T47D (cell line): ENCODE data around the gene EIPR1.
"Not testable (repeated sequence)": the region's sequence is repeated elsewhere in the genome, so short reads cannot be mapped to it uniquely, and the experiment has no call there.

Source experiments
- DNase-seq, 2 experiments: peaks; one replicate each; pipeline versions ENCODE4 v3.0.0 to v3.0.0-alpha.2; 2011 to 2012; ENCODE audit warnings: low read depth in 1 of 2, low spot score in 1 of 2
- JUND ChIP-seq: IDR thresholded peaks from 2 replicates; pipeline ENCODE4 v1.6.1; 2012; ENCODE audit warnings: low read depth
- in situ Hi-C: cut with HindIII; loops from 2 replicates; pipeline ENCODE4 v1.10.0; 2016; ENCODE audit warnings: low sequenced_read_pairs, low pct_unique_long_range_greater_than_20kb

EIPR1 gene

GRCh38 chr2:3392216-3392615 is 14.6 kb upstream of the EIPR1 start:
- no peak for DNase-seq
- in situ Hi-C loops: no loop called here
- no peak for TF ChIP-seq JUND

DNA sequence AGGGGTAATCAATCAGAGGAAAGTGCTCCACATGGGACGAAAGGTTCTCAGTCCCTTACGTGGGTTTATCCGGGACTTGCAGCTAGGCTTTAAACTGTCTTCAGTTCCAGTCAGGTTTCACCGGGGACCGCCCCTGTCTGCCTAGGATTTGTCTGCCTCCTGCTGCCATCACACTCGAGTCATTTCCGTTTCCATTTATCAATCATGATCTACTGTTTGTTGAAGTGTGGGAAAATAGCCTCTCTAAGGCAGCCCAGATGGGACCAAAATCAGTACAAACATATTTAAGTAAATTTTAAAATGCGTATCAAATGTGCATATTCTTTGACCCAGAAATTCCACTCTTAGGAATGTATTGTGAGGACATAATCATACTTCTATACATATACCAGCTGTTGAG is 12.4 kb upstream of the EIPR1 start:
- no peak for DNase-seq
- in situ Hi-C loops: no loop called here
- TF ChIP-seq JUND: no peak

DNA sequence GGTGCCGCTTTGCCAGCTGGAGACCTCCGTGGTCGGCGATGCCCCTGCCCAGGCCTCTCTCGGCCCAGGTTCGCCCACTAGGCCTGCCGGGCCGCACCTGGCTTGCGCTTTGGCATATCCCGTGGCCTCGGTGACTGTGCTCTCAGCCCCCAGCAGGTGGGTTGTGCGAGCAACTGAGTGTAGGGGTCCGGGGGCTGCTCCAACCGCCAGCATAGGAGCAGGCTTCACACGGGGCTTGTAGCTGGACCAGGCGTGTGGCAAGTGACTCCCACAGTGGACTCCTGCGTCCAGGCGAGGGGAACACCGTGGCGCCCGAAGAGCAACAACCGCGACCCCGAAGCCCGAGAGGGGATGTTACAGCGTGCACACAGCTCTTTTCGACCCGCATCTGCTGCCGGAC is 11.6 kb upstream of the EIPR1 start:
- in situ Hi-C loops: no loop called here
- no peak for TF ChIP-seq JUND
- DNase-seq: no peak

DNA sequence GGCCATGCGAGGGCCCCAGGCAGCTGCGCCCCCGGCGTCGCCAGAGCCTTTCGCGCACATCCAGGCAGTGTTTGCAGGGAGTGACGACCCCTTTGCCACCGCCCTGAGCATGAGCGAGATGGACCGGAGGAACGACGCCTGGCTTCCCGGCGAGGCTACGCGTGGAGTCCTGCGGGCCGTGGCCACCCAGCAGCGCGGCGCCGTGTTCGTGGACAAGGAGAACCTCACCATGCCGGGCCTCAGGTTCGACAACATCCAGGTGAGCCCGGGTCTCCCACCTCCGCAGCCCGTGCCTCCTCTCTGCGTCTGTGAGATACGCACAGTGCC is 10.8 kb upstream of the EIPR1 start:
- TF ChIP-seq JUND: no peak
- no peak for DNase-seq
- in situ Hi-C loops: no loop called here

DNA sequence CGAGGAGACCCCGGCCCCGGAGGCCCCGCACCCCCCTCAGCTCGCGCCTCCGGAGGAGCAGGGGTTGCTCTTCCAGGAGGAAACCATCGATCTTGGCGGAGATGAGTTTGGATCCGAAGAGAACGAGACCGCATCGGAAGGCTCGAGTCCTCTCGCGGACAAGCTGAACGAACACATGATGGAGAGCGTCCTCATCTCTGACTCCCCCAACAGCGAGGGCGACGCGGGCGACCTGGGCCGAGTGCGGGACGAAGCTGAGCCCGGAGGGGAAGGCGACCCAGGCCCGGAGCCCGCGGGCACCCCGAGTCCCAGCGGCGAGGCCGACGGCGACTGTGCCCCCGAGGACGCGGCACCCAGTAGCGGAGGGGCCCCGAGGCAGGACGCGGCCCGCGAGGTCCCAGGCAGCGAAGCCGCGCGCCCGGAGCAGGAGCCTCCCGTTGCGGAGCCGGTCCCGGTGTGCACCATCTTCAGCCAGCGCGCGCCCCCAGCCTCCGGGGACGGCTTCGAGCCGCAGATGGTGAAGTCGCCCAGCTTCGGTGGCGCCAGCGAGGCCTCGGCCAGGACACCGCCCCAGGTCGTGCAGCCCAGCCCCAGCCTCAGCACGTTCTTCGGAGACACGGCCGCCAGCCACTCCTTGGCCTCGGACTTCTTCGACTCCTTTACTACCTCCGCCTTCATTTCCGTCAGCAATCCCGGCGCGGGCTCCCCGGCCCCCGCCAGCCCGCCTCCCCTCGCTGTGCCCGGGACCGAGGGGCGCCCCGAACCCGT is 10.2 kb upstream of the EIPR1 start:
- in situ Hi-C loops: no loop called here
- no peak for DNase-seq
- TF ChIP-seq JUND: no peak

GRCh38 chr2:3387011-3387410 is 9.4 kb upstream of the EIPR1 start:
- no peak for DNase-seq
- in situ Hi-C loops: no loop called here
- TF ChIP-seq JUND: no peak

GRCh38 chr2:3386448-3386958 is 8.9 kb upstream of the EIPR1 start:
- TF ChIP-seq JUND: no peak
- DNase-seq: no peak
- in situ Hi-C loops: no loop called here

DNA sequence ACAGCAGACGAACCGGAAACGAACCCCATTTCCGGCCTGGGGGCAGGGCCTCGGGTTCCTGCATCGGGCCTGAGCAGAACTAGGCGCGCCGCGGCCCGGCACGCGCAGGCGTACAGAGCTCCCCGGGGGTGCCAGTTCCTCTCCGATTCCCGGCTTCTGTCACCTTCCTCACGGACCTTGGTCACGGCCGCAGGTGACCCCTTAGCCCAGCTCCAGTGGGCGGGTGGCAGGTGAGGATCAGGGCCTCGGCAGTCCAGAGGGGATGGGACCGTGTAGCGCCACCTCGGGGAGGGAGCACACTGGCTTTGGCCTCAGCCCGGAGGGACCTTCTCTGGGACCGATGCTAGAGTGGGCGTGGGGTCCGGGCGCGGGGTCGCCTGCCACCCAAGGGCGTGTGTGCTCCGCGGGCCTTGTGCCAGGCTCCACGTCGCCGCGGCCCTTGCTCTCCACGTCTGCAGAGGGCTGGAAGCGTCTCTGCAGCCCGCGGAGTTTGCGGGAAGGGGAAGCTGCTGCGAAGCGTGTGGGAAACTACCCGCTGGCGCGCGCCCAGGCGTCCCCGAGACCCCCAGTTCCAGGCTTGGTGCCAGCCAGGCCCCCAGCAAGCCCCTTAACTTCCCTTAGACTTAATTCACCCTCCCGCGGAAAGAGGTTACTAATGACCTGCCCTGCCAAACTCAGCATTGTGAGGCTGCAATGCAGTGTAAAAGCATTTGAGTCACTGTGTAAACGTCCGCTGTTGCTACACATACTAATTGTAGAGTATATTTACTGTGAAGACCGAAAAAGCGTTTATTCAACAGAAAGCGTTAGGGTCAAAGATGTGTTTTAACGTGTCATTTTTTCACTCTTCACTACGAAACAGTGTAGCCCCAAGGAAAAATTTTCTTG is 2.3 kb upstream of the EIPR1 start, which contains the start of gene TRAPPC12:
TRAPPC12 (plus strand) TSS at position 48 of the 888 bp plus-strand sequence. CDS start 7,930 bp downstream, outside the sequence.
- TF ChIP-seq JUND: no peak
- DNase-seq: peak; percentile 76 to 90
- in situ Hi-C loops: no loop called here

GRCh38 chr2:3379339-3379646 is 1.7 kb upstream of the EIPR1 start:
- in situ Hi-C loops: no loop called here
- no peak for TF ChIP-seq JUND
- DNase-seq: no peak

GRCh38 chr2:3377279-3377611 is 373 bp downstream of the EIPR1 start:
- peak in 1 of 2 experiments; percentile 5 for DNase-seq
- in situ Hi-C loops: no loop called here
- no peak for TF ChIP-seq JUND

- in situ Hi-C loops: no loop called here
- no peak for TF ChIP-seq JUND
- no peak for DNase-seq
Observed at GRCh38 chr2:3376821-3377220, 797 bp downstream of the EIPR1 start.

DNA sequence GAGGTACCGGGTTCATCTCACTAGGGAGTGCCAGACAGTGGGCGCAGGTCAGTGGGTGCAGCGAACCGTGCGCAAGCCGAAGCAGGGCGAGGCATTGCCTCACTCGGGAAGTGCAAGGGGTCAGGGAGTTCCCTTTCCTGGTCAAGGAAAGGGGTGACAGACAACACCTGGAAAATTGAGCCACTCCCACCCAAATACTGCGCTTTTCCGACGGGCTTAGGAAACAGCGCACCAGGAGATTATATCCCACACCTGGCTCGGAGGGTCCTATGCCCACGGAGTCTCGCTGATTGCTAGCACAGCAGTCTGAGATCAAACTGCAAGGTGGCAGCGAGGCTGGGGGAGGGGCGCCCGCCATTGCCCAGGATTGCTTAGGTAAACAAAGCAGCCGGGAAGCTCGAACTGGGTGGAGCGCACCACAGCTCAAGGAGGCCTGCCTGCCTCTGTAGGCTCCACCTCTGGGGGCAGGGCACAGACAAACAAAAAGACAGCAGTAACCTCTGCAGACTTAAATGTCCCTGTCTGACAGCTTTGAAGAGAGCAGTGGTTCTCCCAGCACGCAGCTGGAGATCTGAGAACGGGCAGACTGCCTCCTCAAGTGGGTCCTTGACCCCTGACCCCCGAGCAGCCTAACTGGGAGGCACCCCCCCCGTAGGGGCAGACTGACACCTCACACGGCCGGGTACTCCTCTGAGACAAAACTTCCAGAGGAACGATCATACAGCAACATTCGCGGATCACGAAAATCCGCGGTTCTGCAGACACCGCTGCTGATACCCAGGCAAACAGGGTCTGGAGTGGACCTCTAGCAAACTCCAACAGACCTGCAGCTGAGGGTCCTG is 8.1 kb downstream of the EIPR1 start:
- in situ Hi-C loops, DNase-seq: not testable (repeated sequence)
